Vagina (tissue), 2 donors: ENCODE results near the gene ASTN1.

Source experiments
- POLR2A ChIP-seq, 2 donors: fragments of 450-650 bp; IDR thresholded peaks; one replicate each; pipeline ENCODE4 v1.6.1; 2017; ENCODE audit warnings: antibody characterized with exemption in 2 of 2, mild to moderate bottlenecking in 2 of 2, moderate library complexity in 2 of 2
- POLR2AphosphoS5 ChIP-seq, 2 donors: sonication (generic); formaldehyde crosslinking; IDR thresholded peaks; one replicate each; pipeline ENCODE4 v1.9.0; 2017; ENCODE audit warnings: antibody characterized with exemption in 2 of 2, mild to moderate bottlenecking in 2 of 2, low read depth in 1 of 2; ENCODE audit not compliant: insufficient read depth in 1 of 2

DNA sequence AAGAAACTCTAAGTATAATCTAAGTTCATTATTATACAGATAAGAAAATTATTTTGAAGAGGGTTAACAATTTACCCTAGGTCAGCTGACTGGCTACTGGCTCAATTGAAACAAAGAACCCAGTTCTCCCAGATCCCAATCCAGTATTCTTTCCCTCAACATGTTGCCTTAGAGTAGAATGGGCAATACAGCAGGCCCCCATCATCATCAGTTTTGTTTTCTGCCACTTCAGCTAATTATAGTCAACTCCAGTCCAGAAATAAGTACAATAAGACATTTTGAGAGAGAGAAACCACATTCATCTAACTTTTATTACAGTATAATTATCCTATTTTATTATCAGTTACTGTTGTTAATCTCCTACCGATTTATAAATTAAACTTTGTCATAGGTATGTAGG is 241.2 kb downstream of the ASTN1 start:
- TF ChIP-seq POLR2A (IDR thresholded peaks at IDR 0.05): no peak
- no peak for TF ChIP-seq POLR2AphosphoS5 (IDR thresholded peaks at IDR 0.05; ENCODE audit: insufficient read depth in 1 of 2, low read depth in 1 of 2)
